PC-3 (cell line): ENCODE measurements around the gene ATP5IF1. TPM values are rescaled to one million over a fixed set of nuclear protein-coding genes. Genes with fewer than 3 reads are reported as not detected.

Source experiments
- ATAC-seq: fragments of 200-7000 bp; cut with Tn5 transposase; 2 replicates; pipeline ENCODE4 v1.9.1; 2020; ENCODE audit warnings: mild to moderate bottlenecking, moderate library complexity
- BruUV-seq: library from RNA; stranded (reverse); fragments of 400-500 nt; replicated peaks from 2 replicates; lab custom pipeline; 2021; lab: Mats Ljungman, UMichigan
- CTCF ChIA-PET: fragments of 300-600 bp; sonication (Branson Sonifier 250); formaldehyde crosslinking; loops from one replicate; lab custom pipeline; 2022; ENCODE audit warnings: antibody characterized with exemption; lab: Charles Lee
- POLR2A ChIA-PET: fragments of 300-600 bp; sonication (Branson Sonifier 250); formaldehyde crosslinking; loops from one replicate; lab custom pipeline; 2022; ENCODE audit warnings: antibody characterized with exemption; ENCODE audit not compliant: unreplicated experiment; lab: Charles Lee
- DNase-seq: peaks from one replicate; pipeline ENCODE4 v3.0.0-alpha.2; 2015
- H2AFZ ChIP-seq: fragments of 300-600 bp; sonication (generic); 2 replicates; pipeline ENCODE4 v1.6.0; 2016; ENCODE audit warnings: antibody characterized with exemption, low read length
- H3F3A ChIP-seq: fragments of 300-600 bp; sonication (generic); one replicate; pipeline ENCODE4 v1.6.0; 2017; ENCODE audit warnings: antibody characterized with exemption, low read length, control low read depth, mild to moderate bottlenecking; ENCODE audit not compliant: unreplicated experiment
- H3K27ac ChIP-seq: fragments of 300-600 bp; sonication (generic); 2 replicates; pipeline ENCODE4 v1.5.1; 2016; ENCODE audit warnings: mild to moderate bottlenecking, low read length
- H3K27me3 ChIP-seq: fragments of 300-600 bp; sonication (generic); 2 replicates; pipeline ENCODE4 v1.6.1; 2016; ENCODE audit warnings: low read length, mixed read lengths
- H3K36me3 ChIP-seq: fragments of 300-600 bp; sonication (generic); 2 replicates; pipeline ENCODE4 v1.6.1; 2016; ENCODE audit warnings: low read depth, mixed run types, low read length, mixed read lengths
- H3K4me1 ChIP-seq: fragments of 300-600 bp; sonication (generic); 2 replicates; pipeline ENCODE4 v1.5.1; 2016; ENCODE audit warnings: low read length; ENCODE audit not compliant: insufficient read depth
- H3K4me2 ChIP-seq: fragments of 300-600 bp; sonication (generic); 2 replicates; pipeline ENCODE4 v1.6.0; 2016; ENCODE audit warnings: low read length
- H3K4me3 ChIP-seq: fragments of 300-600 bp; sonication (generic); 2 replicates; pipeline ENCODE4 v1.5.1; 2016; ENCODE audit warnings: mild to moderate bottlenecking, low read length, mixed read lengths
- H3K79me2 ChIP-seq: fragments of 300-600 bp; sonication (generic); 2 replicates; pipeline ENCODE4 v1.6.1; 2017; ENCODE audit warnings: low read length, mixed read lengths
- H3K9ac ChIP-seq: fragments of 300-600 bp; sonication (generic); 2 replicates; pipeline ENCODE4 v1.6.0; 2016; ENCODE audit warnings: mild to moderate bottlenecking, low read length
- H3K9me2 ChIP-seq: fragments of 300-600 bp; sonication (generic); replicated peaks from 2 replicates; pipeline ENCODE4 v1.6.1; 2016; ENCODE audit warnings: mixed run types, low read length, mixed read lengths
- H3K9me3 ChIP-seq: fragments of 300-600 bp; sonication (generic); 2 replicates; pipeline ENCODE4 v1.6.1; 2016; ENCODE audit warnings: low read length, mixed read lengths
- H4K20me1 ChIP-seq: fragments of 300-600 bp; sonication (generic); 2 replicates; pipeline ENCODE4 v1.6.1; 2016; ENCODE audit warnings: low read length, mixed read lengths
- EZH2 ChIP-seq: fragments of 300-600 bp; sonication (generic); IDR thresholded peaks from one replicate; pipeline ENCODE4 v1.6.1; 2017; ENCODE audit warnings: antibody characterized with exemption, mild to moderate bottlenecking, low read length; ENCODE audit not compliant: unreplicated experiment
- EZH2phosphoT487 ChIP-seq: fragments of 300-600 bp; sonication (generic); IDR thresholded peaks from 2 replicates; pipeline ENCODE4 v1.6.1; 2018; ENCODE audit warnings: mild to moderate bottlenecking, antibody characterized with exemption, low read length, borderline replicate concordance
- intact Hi-C: fragments of 100-400 bp; cut with micrococcal nuclease; formaldehyde crosslinking; loops from 2 replicates; pipeline ENCODE4 v1.9.0; 2023
- total RNA-seq: library from RNA; depleted of rRNA; stranded (reverse); fragments of >200 nt; gene quantifications from 2 replicates; pipeline ENCODE4 v1.2.3, GENCODE V29; 2014
- TF ChIP-seq, protein P1 (sequence below): fragments of 300-600 bp; sonication (generic); conservative IDR thresholded peaks from 2 replicates; pipeline ENCODE4 v1.5.1; 2017; ENCODE audit warnings: antibody characterized with exemption, low read depth, mild to moderate bottlenecking, low read length

ATP5IF1 gene
- total RNA-seq, 1 experiment from 2014 or later: 364 TPM

DNA sequence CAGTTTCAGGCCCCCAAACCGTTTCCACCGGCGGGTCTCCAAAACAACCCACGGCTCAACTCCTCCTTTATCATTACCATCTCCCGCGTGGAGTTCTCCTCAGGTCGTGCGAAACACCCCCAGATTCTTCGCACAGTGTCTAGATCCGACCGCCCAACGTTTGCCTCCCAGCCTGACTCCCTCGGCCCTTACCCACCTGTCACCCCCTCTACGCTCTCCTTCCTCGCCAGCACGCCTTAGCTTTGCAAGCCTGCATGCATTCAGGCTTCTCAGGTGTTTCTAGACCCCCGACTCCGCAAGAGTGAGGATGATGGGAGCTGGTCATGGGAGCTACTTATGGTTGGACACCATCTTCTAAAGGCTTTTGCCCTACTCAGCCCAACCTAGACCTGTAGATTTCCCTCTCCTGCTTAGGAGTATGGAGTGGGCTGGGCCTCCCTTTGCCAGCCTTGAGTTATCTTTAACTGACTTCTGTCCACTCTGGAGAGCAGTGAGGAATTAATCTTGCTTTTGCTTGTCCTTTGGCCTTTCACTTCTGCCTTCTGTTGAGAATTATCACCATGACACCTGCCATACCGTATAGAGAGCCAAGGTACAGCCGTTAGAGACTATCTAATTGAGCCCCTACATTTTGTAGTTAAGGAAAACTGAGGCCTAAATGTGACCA is 865 bp downstream of the ATP5IF1 start:
- DNase-seq (no peak), ATAC-seq (no peak)
- H3K4me1 ChIP-seq: peaks cover 29% of the 10 kb centered on the region
- TF ChIP-seq EZH2phosphoT487 (no peak), EZH2 (no peak)
- TF ChIP-seq, protein P1, sequence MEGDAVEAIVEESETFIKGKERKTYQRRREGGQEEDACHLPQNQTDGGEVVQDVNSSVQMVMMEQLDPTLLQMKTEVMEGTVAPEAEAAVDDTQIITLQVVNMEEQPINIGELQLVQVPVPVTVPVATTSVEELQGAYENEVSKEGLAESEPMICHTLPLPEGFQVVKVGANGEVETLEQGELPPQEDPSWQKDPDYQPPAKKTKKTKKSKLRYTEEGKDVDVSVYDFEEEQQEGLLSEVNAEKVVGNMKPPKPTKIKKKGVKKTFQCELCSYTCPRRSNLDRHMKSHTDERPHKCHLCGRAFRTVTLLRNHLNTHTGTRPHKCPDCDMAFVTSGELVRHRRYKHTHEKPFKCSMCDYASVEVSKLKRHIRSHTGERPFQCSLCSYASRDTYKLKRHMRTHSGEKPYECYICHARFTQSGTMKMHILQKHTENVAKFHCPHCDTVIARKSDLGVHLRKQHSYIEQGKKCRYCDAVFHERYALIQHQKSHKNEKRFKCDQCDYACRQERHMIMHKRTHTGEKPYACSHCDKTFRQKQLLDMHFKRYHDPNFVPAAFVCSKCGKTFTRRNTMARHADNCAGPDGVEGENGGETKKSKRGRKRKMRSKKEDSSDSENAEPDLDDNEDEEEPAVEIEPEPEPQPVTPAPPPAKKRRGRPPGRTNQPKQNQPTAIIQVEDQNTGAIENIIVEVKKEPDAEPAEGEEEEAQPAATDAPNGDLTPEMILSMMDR: no peak
- H3K36me3 ChIP-seq: 0 out of 2 replicates have a peak, but pooled peaks cover 4% of the 10 kb centered on the region
- H4K20me1 ChIP-seq: no peaks in the 10 kb centered on the region
- H3K27ac ChIP-seq: no peak overlapping the region
- no peaks in the 10 kb centered on the region for H3K27me3 ChIP-seq
- ChIA-PET POLR2A (no interaction called here), CTCF (interaction anchor here (0.9 kb wide), 1 partner anchor 145 kb away, joined by 4 read pairs; no protein-coding TSS in a partner anchor)
- H3K4me3 ChIP-seq: peak overlapping the region; percentile 92
- no peaks in the 10 kb centered on the region for H3K9me2 ChIP-seq
- H3K4me2 ChIP-seq: peak overlapping the region; percentile 98
- H3K79me2 ChIP-seq: peaks cover 43% of the 10 kb centered on the region
- H3F3A ChIP-seq: peaks cover 8% of the 10 kb centered on the region
- intact Hi-C loops: no loop called here
- peak overlapping the region; percentile 83 for H2AFZ ChIP-seq
- no TSS peak for BruUV-seq
- H3K9me3 ChIP-seq: no peaks in the 10 kb centered on the region
- H3K9ac ChIP-seq: peak overlapping the region; percentile 86

DNA sequence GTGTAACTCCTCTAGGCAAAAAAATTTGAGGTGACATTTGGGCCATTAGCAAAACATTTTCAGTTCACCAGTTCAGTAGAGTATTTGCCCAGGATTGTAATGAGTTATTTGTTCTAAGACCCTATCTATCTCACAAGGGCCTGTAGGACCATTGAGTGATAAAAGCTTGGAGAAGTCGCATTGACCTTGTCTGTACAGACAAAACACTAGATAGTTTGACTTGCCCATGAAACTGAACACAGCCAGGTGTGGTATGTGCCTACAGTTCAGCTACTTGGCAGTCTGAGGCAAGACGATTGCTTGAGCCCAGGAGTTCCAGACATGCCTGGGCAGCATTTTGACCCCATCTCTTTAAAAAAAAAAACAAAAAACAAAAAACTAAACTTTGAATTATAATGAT is 3.1 kb downstream of the ATP5IF1 start:
- peaks cover 8% of the 10 kb centered on the region for H3F3A ChIP-seq
- 0 out of 2 replicates have a peak overlapping the region, but pooled peaks have one; percentile 31 for H3K27ac ChIP-seq
- no peak for ATAC-seq
- no peaks in the 10 kb centered on the region for H3K9me3 ChIP-seq
- H3K4me3 ChIP-seq: no peak overlapping the region
- H3K36me3 ChIP-seq: 0 out of 2 replicates have a peak, but pooled peaks cover 4% of the 10 kb centered on the region
- no peaks in the 10 kb centered on the region for H3K9me2 ChIP-seq
- ChIA-PET CTCF (interaction anchor here (0.6 kb wide), 1 partner anchor 102 kb away, joined by 3 read pairs; no protein-coding TSS in a partner anchor), POLR2A (interaction anchor here (0.6 to 0.7 kb wide), 2 partner anchors 150 to 360 kb away, joined by 5 to 30 read pairs; partner anchors contain the start of gene EYA3)
- H3K27me3 ChIP-seq: no peaks in the 10 kb centered on the region
- H3K79me2 ChIP-seq: peaks cover 29% of the 10 kb centered on the region
- BruUV-seq: no TSS peak
- H2AFZ ChIP-seq: no peak overlapping the region
- intact Hi-C loops: no loop called here
- TF ChIP-seq, protein P1: no peak
- TF ChIP-seq EZH2phosphoT487: no peak
- no peak for TF ChIP-seq EZH2
- peaks cover 29% of the 10 kb centered on the region for H3K4me1 ChIP-seq
- no peak overlapping the region for H3K9ac ChIP-seq
- DNase-seq: no peak
- peak overlapping the region; percentile 30; the same call in 1 of the 2 replicates for H3K4me2 ChIP-seq
- H4K20me1 ChIP-seq: no peaks in the 10 kb centered on the region
